ENCODE measurements around the gene SAMD5. TPM values are rescaled to one million over a fixed set of nuclear protein-coding genes. Genes with fewer than 3 reads are reported as not detected.

The SAMD5 gene
- total RNA-seq, 1 experiment from 2014 or later = 4.0 TPM

DNA sequence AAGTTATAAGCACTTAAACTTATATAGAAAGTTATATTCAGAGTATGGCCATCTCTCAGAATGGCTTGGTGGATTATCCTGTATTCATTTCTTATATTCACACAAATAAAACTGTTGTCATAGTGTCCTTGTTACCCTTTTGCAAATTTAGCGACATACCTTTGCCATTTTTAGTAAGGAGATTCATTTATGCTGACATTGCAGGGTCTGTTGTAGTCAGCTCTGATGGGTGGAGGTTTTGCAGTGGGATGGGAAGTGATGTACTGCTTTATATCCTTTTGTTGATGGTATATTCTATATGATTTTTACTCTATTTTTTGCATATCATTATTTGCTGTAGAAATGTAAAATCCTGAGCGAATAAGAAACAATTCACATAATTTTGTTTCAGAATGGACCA, 35.9 kb downstream of the SAMD5 start:
- H4K20me1 ChIP-seq (ENCODE audit: insufficient read depth) = no peaks in the 10 kb centered on the region
- no peak overlapping the region for H3K27ac ChIP-seq (ENCODE audit: low read depth, low read length)
- no TSS peak for BruUV-seq (replicated peaks)
- no peaks in the 10 kb centered on the region for H3K36me3 ChIP-seq (ENCODE audit: control insufficient read depth in 1 of 2, insufficient read depth in 2 of 2, low read length in 2 of 2)
- DNase-seq (ENCODE audit: low read depth, low spot score) = no peak
- no peaks in the 10 kb centered on the region for H3K9me2 ChIP-seq (ENCODE audit: insufficient read depth)
- ChIA-PET RAD21 (ENCODE audit: low non-redundant PET in 1 of 2, low total read pairs in 2 of 2, uncharacterized antibody in 2 of 2, unreplicated experiment in 2 of 2) (no interaction called here), CTCF (no interaction called here), POLR2A (no interaction called here)
- TF ChIP-seq, protein P1, sequence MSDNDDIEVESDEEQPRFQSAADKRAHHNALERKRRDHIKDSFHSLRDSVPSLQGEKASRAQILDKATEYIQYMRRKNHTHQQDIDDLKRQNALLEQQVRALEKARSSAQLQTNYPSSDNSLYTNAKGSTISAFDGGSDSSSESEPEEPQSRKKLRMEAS (IDR thresholded peaks at IDR 0.05) = no peak
- TF ChIP-seq SP1 (IDR thresholded peaks at IDR 0.05; ENCODE audit: low read depth) (no peak), REST (IDR thresholded peaks at IDR 0.05; ENCODE audit: low read depth) (no peak), ZFX (IDR thresholded peaks at IDR 0.05) (no peak), POLR2A (IDR thresholded peaks at IDR 0.05; ENCODE audit: borderline replicate concordance, extremely low read depth, insufficient read depth, insufficient read length) (no peak)
- H3K4me2 ChIP-seq (ENCODE audit: low read length) = no peak overlapping the region
- no peak overlapping the region for H3K9ac ChIP-seq (ENCODE audit: low read length)
- no peak overlapping the region for H3K4me3 ChIP-seq (replicated peaks in 1 of 2; ENCODE audit: low read depth in 1 of 2, low read length in 2 of 2)
- no peaks in the 10 kb centered on the region for H3K79me2 ChIP-seq (ENCODE audit: insufficient read depth, low read length)
- H2AFZ ChIP-seq (ENCODE audit: low read depth, low read length, poor library complexity, severe bottlenecking) = no peak overlapping the region
- intact Hi-C loops (cut with micrococcal nuclease) = no loop called here
- H3K4me1 ChIP-seq (ENCODE audit: control insufficient read depth in 1 of 2, insufficient read depth in 2 of 2, low read length in 2 of 2) = no peaks in the 10 kb centered on the region
- H3K27me3 ChIP-seq (ENCODE audit: insufficient read depth, low read length) = no peaks in the 10 kb centered on the region
- ATAC-seq = no peak
- no peaks in the 10 kb centered on the region for H3K9me3 ChIP-seq (ENCODE audit: control insufficient read depth in 1 of 2, insufficient read depth in 1 of 2, low read depth in 1 of 2, low read length in 2 of 2)
